Stomach (tissue), 9 donors: ENCODE data around the gene MBTD1. TPM values are rescaled to one million over a fixed set of nuclear protein-coding genes. Genes with fewer than 3 reads are reported as not detected.
"Not testable (repeated sequence)": the region's sequence is repeated elsewhere in the genome, so short reads cannot be mapped to it uniquely, and the experiment has no call there.

Experiments used
- DNase-seq, 2 donors: peaks; one replicate each; pipeline versions ENCODE4 v3.0.0 to v3.0.0-alpha.2; 2013 to 2019
- H3K27ac ChIP-seq, 5 donors: fragments of 200-600 bp in 4 of 5; sonication (generic) in 4 of 5; one replicate each; pipeline ENCODE4 v1.5.1; 2013 to 2019; ENCODE audit warnings: mild to moderate bottlenecking in 1 of 5, moderate library complexity in 1 of 5
- H3K27me3 ChIP-seq, 3 donors: fragments of 200-600 bp; sonication (generic); one replicate each; pipeline ENCODE4 v1.5.1; 2017 to 2019; ENCODE audit warnings: mixed run types in 1 of 3
- H3K36me3 ChIP-seq, 4 donors: fragments of 200-600 bp; sonication (generic); 1 replicate in 3 of 4; 2 replicates in 1 of 4; pipeline ENCODE4 v1.5.1; 2016 to 2019
- H3K4me1 ChIP-seq, 4 donors: fragments of 200-600 bp; sonication (generic); one replicate each; pipeline ENCODE4 v1.5.1; 2016 to 2019
- H3K4me3 ChIP-seq, 4 donors: fragments of 200-600 bp; sonication (generic) in 3 of 4; one replicate each; pipeline ENCODE4 v1.5.1; 2016 to 2019; ENCODE audit warnings: mild to moderate bottlenecking in 1 of 4
- H3K9me3 ChIP-seq, 4 donors: fragments of 200-600 bp; sonication (generic); one replicate each; pipeline ENCODE4 v1.5.1; 2016 to 2019
- CTCF ChIP-seq, 7 experiments: fragments of 450-650 bp in 4 of 7; fragments of 200-600 bp in 3 of 7; sonication (generic) in 3 of 7; IDR thresholded peaks; one replicate each; pipeline ENCODE4 v1.5.1; 2016 to 2019; ENCODE audit warnings: antibody characterized with exemption in 7 of 7, control low read depth in 2 of 7, mild to moderate bottlenecking in 1 of 7
- EP300 ChIP-seq: sonication (generic); formaldehyde crosslinking; IDR thresholded peaks from one replicate; pipeline ENCODE4 v1.6.1; 2017; ENCODE audit warnings: antibody characterized with exemption
- POLR2A ChIP-seq, 4 donors: fragments of 450-650 bp; IDR thresholded peaks; one replicate each; pipeline ENCODE4 v1.6.1; 2016; ENCODE audit warnings: antibody characterized with exemption in 4 of 4, control low read depth in 2 of 4, mild to moderate bottlenecking in 1 of 4, moderate library complexity in 1 of 4
- POLR2AphosphoS5 ChIP-seq, 3 donors: sonication (generic); formaldehyde crosslinking; IDR thresholded peaks; one replicate each; pipeline ENCODE4 v1.6.1; 2016; ENCODE audit warnings: antibody characterized with exemption in 3 of 3
- WGBS, 5 donors: extraction: QIAGEN DNeasy Blood & Tissue Kit in 3 of 5; methylation state at CpG; one replicate each; pipeline versions ENCODE4 v1.1.5 to v1.1.7; 2013 to 2018; 5-methylcytosine and 5-hydroxymethylcytosine counted together
- intact Hi-C: fragments of 100-400 bp; cut with DNase I; formaldehyde crosslinking; loops from one replicate; pipeline ENCODE4 v1.15.1; 2023; ENCODE audit warnings: low total_unique reads
- polyA plus RNA-seq, 3 donors: library from polyadenylated mRNA; stranded (reverse); fragments of 200-250 nt; gene quantifications; one replicate each; pipeline ENCODE4 v1.2.3, GENCODE V29; 2013
- total RNA-seq, 5 donors: library from RNA; depleted of rRNA; stranded (reverse); fragments of >200 nt; gene quantifications; one replicate each; pipeline versions ENCODE4 v1.1.0 to v1.2.3, GENCODE V29; 2014 to 2016
- donor health status: healthy with polysubstance abuse.
- donor health status: Bipolar disorder and iron deficiency.
- donor health status: healthy.

MBTD1 gene
- total and polyA plus RNA-seq, 8 donors, result 4.4 to 56.7 (median 9.8) TPM

GRCh38 chr17:51180486-51180885 lies 79.4 kb downstream of the MBTD1 start:
- no peak overlapping the region for H3K27ac ChIP-seq
- no peak for DNase-seq
- H3K36me3 ChIP-seq, result peaks cover 7 to 65% (median 61%) of the 10 kb centered on the region in 4 donors
- H3K27me3 ChIP-seq, result no peaks in the 10 kb centered on the region
- TF ChIP-seq CTCF (IDR thresholded peaks at IDR 0.05) (no peak), POLR2AphosphoS5 (IDR thresholded peaks at IDR 0.05) (no peak), EP300 (no peak), POLR2A (IDR thresholded peaks at IDR 0.05) (no peak)
- 74 to 80% (median 78%) methylated on average over 5 of the region's 5 CpGs for WGBS, 5 donors
- H3K4me3 ChIP-seq, result no peak overlapping the region
- no peaks in the 10 kb centered on the region for H3K9me3 ChIP-seq
- H3K4me1 ChIP-seq, result peaks cover 0 to 4% (median 0%) of the 10 kb centered on the region in 4 donors
- intact Hi-C loops, result no loop called here

- 87 to 97% (median 91%) methylated on average over 9 of the region's 9 CpGs for WGBS, 5 donors
- H3K4me1 ChIP-seq, result peaks cover 7 to 18% (median 10%) of the 10 kb centered on the region in 4 donors
- H3K27me3 ChIP-seq, H3K9me3 ChIP-seq, DNase-seq, H3K4me3 ChIP-seq, intact Hi-C loops, H3K27ac ChIP-seq: not testable (repeated sequence)
- H3K36me3 ChIP-seq, result peaks cover 38 to 80% (median 63%) of the 10 kb centered on the region in 4 donors
These were observed 87.8 kb downstream of the MBTD1 start for GRCh38 chr17:51172030-51172429.

- no peak for DNase-seq
- TF ChIP-seq CTCF (IDR thresholded peaks at IDR 0.05) (no peak), EP300 (no peak), POLR2AphosphoS5 (IDR thresholded peaks at IDR 0.05) (no peak), POLR2A (IDR thresholded peaks at IDR 0.05) (no peak)
- H3K4me3 ChIP-seq, result no peak overlapping the region
- H3K27me3 ChIP-seq, result no peaks in the 10 kb centered on the region
- intact Hi-C loops, result no loop called here
- 77 to 90% (median 86%) methylated on average over 2 of the region's 2 CpGs for WGBS, 5 donors
- peaks cover 9 to 20% (median 15%) of the 10 kb centered on the region in 4 donors for H3K4me1 ChIP-seq
- H3K9me3 ChIP-seq, result no peaks in the 10 kb centered on the region
- H3K27ac ChIP-seq, result no peak overlapping the region
- peaks cover 38 to 75% (median 63%) of the 10 kb centered on the region in 4 donors for H3K36me3 ChIP-seq
These were observed 89.1 kb downstream of the MBTD1 start for GRCh38 chr17:51170736-51171135.

- Histone ChIP-seq H3K36me3 (peaks cover 38 to 65% (median 60%) of the 10 kb centered on the region in 4 donors), H3K27me3 (no peaks in the 10 kb centered on the region), H3K4me1 (peaks cover 9 to 27% (median 23%) of the 10 kb centered on the region in 4 donors), H3K4me3 (no peak overlapping the region), H3K27ac (no peak overlapping the region), H3K9me3 (no peaks in the 10 kb centered on the region)
- DNase-seq, result no peak
- WGBS, 5 donors, result 84 to 100% (median 93%) methylated on average over 1 of the region's 1 CpG
- TF ChIP-seq POLR2A (IDR thresholded peaks at IDR 0.05) (no peak), EP300 (no peak), POLR2AphosphoS5 (IDR thresholded peaks at IDR 0.05) (no peak), CTCF (IDR thresholded peaks at IDR 0.05) (no peak)
- intact Hi-C loops, result no loop called here
These were observed 90.5 kb downstream of the MBTD1 start for GRCh38 chr17:51169340-51169739.
